KG1 (cell line): ENCODE measurements around the gene ZBTB7C.

Experiments used
- DNase-seq: peaks from one replicate; lab custom pipeline; 2025; lab: John Stamatoyannopoulos, UW

Gene ZBTB7C

GRCh38 chr18:48119204-48119603 is 290.0 kb downstream of the ZBTB7C start:
- DNase-seq, result no peak

GRCh38 chr18:48116873-48117630 is 292.1 kb downstream of the ZBTB7C start:
- no peak for DNase-seq

GRCh38 chr18:48116017-48116416 is 293.2 kb downstream of the ZBTB7C start:
- DNase-seq, result no peak

- no peak for DNase-seq
Measured at GRCh38 chr18:48113691-48114090, 295.5 kb downstream of the ZBTB7C start.

GRCh38 chr18:48111587-48111986 is 297.6 kb downstream of the ZBTB7C start:
- no peak for DNase-seq

- no peak for DNase-seq
Measured at GRCh38 chr18:48110797-48111196, 298.4 kb downstream of the ZBTB7C start.

DNA sequence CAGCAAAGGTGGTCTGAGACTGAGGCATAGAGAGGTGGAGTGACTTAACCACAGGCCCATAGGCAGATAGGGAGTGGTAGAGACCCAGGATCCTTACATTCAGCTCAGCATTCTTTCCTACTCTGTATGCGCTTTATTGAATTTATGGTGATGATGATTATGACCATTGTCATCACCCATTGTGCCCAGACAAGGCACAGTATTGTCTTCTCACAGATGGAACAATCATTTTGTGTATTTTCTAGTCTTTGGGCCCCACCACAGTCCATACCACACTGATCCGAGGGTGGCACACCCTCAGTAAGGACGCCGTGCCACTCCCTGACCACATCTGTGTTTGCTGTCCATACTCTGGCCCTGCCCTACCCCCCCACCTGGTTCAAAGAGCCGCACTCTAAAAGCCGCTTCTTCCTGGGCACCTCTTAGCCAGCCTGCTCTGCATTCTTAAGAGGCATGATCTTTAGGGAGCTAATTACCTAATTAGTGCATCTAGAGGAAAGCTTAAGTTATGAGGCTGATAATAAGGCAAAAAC is 299.2 kb downstream of the ZBTB7C start:
- no peak for DNase-seq

DNA sequence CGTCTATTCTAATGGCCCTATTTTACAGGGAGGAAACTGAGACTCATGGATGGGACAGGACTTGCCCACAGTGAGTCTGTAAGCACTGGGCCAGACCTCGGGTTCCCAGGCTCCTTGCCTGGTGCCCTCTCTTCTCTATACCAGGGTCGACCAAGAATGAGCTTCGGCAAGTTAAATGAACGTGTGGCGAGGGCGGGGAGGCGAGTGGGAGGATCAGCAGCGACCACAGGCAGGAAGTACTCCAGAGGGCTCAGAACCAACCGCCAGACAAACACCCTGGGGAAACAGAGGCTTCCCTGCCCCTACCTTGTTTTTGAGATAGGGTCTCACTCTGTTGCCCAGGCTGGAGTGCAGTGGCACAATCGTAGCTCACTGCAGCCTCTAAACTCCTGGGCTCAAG is 301.0 kb downstream of the ZBTB7C start:
- DNase-seq, result no peak

DNA sequence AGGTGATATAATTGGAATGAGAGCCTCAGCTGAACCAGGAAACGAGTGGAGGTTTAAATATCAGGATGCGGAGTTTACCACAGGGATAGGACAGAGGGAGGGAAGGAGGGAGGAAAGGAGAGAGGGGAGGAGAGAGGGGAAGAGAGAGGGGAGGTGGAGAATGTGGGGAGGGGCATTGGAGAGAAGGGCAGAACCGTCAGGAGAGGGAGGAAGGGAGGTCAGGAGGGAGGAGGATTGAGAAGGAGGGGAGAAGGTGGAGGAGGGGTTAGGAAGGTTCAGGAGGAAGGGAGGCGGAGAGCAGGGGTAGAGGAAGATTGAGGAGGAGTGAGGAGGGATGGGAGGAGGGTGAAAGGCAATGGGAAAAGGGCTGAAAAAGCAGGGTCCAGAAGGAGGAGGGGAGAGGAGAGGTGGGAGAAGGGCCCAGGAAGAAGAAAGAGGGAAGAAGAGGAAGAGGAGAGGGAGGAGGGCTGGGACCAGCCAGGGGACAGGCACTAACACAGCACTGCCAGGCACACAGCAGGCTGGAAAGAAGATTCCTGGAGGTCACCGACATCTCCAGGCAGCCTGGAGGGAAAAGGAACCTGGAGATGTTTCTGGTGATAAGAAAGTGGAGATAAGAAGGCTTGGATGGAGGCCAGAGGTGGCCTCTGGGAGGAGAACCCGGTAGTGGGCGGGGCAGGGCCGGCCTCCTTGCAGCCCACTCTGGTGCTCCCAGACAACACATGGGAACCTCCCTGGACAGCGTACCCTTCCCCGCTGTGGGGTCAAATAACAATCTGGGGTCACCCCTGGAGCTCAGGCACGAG is 302.0 kb downstream of the ZBTB7C start:
- no peak for DNase-seq

GRCh38 chr18:48106498-48106897 is 302.7 kb downstream of the ZBTB7C start:
- DNase-seq, result no peak

- DNase-seq, result no peak
Measured at GRCh38 chr18:48105317-48105716, 303.9 kb downstream of the ZBTB7C start.

GRCh38 chr18:48104705-48105104 is 304.5 kb downstream of the ZBTB7C start:
- no peak for DNase-seq

- no peak for DNase-seq
Measured at GRCh38 chr18:48100651-48101165, 308.5 kb downstream of the ZBTB7C start.

DNA sequence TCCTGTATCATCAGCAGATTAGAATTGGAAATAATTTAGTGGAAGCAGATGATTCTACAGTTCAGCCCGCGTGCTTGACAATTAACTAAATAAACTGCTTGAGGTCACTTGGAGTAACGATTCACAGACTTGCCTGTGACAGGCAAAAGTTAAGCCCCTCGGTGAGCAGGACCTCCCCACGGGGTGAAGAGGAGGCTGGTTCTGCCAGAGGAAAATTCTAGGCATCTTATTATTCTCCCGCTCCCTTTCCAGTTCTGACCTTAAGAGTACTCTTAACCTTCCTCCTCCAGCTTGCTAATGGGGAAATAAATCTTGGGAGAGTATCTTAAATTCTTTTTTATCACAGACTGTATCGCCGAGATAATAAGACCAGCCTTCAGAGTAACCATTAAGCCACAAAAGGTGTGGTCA is 309.0 kb downstream of the ZBTB7C start:
- no peak for DNase-seq

DNA sequence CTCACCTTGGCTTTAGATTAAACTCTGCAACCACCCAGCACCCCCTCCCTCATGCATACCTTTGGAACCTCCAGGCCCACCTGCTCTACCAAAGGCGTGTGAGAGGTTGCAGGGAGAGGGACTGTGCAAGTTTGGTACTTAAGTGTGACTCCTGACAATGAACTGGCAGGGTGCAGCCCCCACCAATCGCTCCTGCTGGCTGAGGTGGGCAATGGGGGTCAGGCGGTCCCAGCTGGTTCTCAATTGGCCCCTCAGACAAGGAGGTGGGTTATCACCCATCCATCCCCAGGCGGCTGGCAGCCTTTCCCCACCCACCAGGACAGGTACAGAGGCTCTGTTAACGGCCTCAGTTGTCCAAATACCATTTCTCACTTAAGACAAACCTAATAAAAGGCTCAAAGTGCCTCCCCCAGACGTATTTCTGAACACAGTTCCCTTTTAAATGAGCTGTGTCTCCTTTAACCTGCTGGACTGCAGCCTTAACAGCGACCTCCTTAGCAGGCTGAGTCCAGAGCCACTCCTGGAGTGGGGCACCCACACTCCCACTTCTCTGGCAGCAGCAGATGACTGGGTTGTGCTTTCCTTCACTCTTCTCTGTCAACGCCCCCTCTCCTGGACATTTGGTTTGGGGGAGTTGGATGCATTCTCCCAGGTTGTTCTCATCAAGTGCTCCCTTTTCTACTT is 309.6 kb downstream of the ZBTB7C start:
- DNase-seq, result no peak

DNA sequence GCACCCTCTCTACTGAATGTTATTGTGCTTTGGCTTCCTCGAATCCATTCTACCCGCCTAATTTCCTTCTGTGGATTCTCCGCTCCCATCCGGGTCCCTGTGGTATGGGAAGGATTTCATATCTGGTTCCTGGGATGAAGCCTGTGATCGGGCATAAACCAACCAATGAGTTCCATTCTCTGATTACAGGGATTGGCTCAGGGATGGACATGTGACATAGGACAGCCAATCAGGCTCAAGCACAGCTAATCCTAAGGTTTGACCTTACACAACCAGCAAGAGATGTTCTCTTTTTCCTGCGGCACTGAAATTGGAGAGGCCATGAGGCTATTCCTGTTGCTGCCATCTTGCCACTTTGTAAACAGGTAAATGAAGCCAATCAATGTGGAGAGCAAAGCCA is 310.6 kb downstream of the ZBTB7C start:
- DNase-seq, result no peak

DNA sequence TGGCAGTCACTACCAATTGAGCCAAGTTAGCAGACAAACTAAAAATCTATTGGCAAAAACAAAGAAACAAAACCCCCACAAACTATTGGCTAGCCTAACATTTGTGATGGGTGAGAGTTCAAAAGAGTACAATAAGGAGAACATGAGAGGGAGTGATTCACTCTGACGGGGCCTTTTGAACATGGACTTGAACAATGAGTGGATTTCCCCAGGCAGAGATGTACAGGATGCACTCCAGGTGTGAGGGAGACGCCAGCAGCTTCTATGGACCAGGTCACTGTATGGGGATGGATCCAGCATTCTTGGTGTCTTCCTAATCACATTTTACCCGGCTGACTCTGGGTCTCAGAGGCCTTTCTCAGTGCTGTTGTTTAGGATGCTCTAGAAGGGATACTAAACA is 311.2 kb downstream of the ZBTB7C start:
- no peak for DNase-seq

DNA sequence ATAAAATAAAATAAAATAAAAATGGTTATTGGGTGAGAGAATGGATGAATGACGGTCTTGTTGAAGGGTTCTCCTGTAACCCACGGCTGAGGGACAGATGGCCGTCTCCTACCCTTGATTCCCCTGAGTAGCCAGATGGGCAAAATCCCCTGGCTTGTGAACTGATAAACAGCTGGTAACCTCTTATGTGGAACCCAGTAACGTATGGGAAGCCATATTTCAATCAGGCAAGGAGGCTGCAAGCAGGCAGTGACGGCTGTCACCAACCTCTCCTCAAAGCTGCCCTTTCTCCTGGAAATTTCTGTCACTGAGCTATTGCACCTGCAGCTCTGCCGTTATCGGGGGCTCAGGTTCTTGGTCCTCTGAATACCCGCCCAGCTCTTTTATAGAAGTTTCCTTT is 313.5 kb downstream of the ZBTB7C start:
- no peak for DNase-seq

GRCh38 chr18:48093104-48093503 is 316.1 kb downstream of the ZBTB7C start:
- no peak for DNase-seq

GRCh38 chr18:48091869-48092497 is 317.2 kb downstream of the ZBTB7C start:
- DNase-seq, result no peak

DNA sequence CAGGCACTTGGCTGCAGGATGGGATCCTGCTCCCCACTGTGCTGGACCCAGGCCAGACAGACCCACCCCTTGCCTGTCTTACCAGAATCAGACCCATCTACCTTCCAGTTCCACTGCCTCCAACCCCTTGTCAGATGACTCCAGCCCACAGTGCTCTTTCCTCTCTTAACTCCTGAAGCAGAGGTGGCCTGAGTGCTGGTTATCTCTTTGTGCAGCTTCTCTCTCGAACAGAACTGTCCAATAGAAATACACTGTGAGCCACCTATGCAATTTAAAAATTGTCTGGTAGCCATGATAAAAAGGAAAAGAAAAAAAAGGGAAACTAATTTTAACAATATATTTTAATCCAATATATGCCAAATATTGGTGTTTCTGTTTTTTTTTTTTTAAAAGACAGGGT is 318.5 kb downstream of the ZBTB7C start:
- no peak for DNase-seq

DNA sequence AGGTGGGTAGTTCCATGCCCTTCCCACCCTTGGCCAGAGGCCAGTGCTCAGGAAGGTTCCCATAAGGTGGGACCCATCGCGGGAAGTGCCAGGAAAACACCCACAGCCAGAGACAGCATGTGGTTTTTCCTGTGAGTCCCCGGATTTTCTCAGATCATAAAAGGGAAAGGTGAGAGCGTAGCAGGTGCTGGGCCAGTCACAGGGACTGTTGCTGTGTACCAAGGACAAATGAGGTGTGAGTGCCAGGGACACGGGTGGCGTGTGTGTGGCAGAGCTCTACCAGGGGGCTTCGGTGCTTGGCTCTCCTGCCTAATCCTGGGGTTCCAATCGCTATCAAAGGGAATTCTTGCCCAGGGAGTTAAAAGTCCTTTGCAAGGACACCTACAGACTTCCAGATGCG is 319.2 kb downstream of the ZBTB7C start:
- DNase-seq, result no peak
